Nucleus accumbens (tissue), 56 donors: ENCODE results near the gene ERLEC1.
"Not testable (repeated sequence)": the region's sequence is repeated elsewhere in the genome, so short reads cannot be mapped to it uniquely, and the experiment has no call there.

ENCODE experiments used
- DNase-seq, 56 donors: peaks; one replicate each; lab custom pipeline; 2025; lab: John Stamatoyannopoulos, UW

The ERLEC1 gene

GRCh38 chr2:53827398-53828175, 40.7 kb downstream of the ERLEC1 start:
- peak in 9 of 56 donors; percentile 1 to 31 (median 22) for DNase-seq

- no peak for DNase-seq
Observed at GRCh38 chr2:53828331-53828730, 41.5 kb downstream of the ERLEC1 start.

GRCh38 chr2:53829273-53829979, 42.6 kb downstream of the ERLEC1 start:
- DNase-seq = peak in 10 of 56 donors; percentile 4 to 34 (median 10)

GRCh38 chr2:53829980-53830290, 43.1 kb downstream of the ERLEC1 start:
- not testable (repeated sequence) for DNase-seq

GRCh38 chr2:53840580-53840979, 53.7 kb downstream of the ERLEC1 start:
- DNase-seq = no peak

GRCh38 chr2:53841651-53842050, 54.8 kb downstream of the ERLEC1 start:
- not testable (repeated sequence) for DNase-seq

GRCh38 chr2:53842891-53843290, 56.0 kb downstream of the ERLEC1 start:
- DNase-seq = no peak

- no peak for DNase-seq
Observed at GRCh38 chr2:53843595-53843994, 56.8 kb downstream of the ERLEC1 start.

GRCh38 chr2:53848062-53848461, 61.2 kb downstream of the ERLEC1 start:
- no peak for DNase-seq

- DNase-seq = not testable (repeated sequence)
Observed at GRCh38 chr2:53851052-53851757, 64.4 kb downstream of the ERLEC1 start.

GRCh38 chr2:53852532-53852931, 65.7 kb downstream of the ERLEC1 start:
- no peak for DNase-seq

GRCh38 chr2:53854678-53855077, 67.8 kb downstream of the ERLEC1 start:
- no peak for DNase-seq

GRCh38 chr2:53856272-53856671, 69.4 kb downstream of the ERLEC1 start:
- peak in 2 of 56 donors; percentile 9 to 23 for DNase-seq

GRCh38 chr2:53859206-53860181, 72.7 kb downstream of the ERLEC1 start, which contains the start of gene GPR75:
TSS of gene GPR75 (minus strand) at chr2:53859967. CDS start at chr2:53854756, 5,211 bp downstream.
- DNase-seq = peak in 52 of 56 donors; percentile 9 to 83 (median 66)

- DNase-seq = no peak
Observed at GRCh38 chr2:53861824-53862223, 75.0 kb downstream of the ERLEC1 start.

GRCh38 chr2:53863538-53864227, 76.8 kb downstream of the ERLEC1 start:
- no peak for DNase-seq

GRCh38 chr2:53865264-53865663, 78.4 kb downstream of the ERLEC1 start:
- no peak for DNase-seq

- no peak for DNase-seq
Observed at GRCh38 chr2:53865962-53866361, 79.1 kb downstream of the ERLEC1 start.

GRCh38 chr2:53867169-53867568, 80.3 kb downstream of the ERLEC1 start:
- no peak for DNase-seq
